Right lobe of liver (tissue), 5 donors: Measurements from ENCODE around the gene ALG1. TPM values are rescaled to one million over a fixed set of nuclear protein-coding genes. Genes with fewer than 3 reads are reported as not detected.

Source experiments
- total RNA-seq, 6 experiments: library from RNA; depleted of rRNA in 2 of 6; stranded (reverse); fragments of >200 nt in 2 of 6; fragmentation: NEBNext Ultra II Directional in 3 of 6; extraction: Animal tissue kit (Norgen Biotek cat#: 25700) in 3 of 6; gene quantifications; one replicate each; pipeline versions ENCODE4 v1.1.0 to v1.2.4, GENCODE V29; 2016 to 2023
- donor health status: DM: no; HTN: no; CAD: no.
- donor health status: DM: no; HTN: no; CAD: no.
- donor health status: DM: no; HTN: yes; CAD: no.
- donor health status: DM: no; HTN: yes; CAD: no.

ALG1 gene
- total RNA-seq, 6 experiments from 2014 or later = 16.0 to 28.0 (median 16.9) TPM

Other genes starting within 250 kb of the ALG1 start
- gene GLYR1, start 224.6 kb upstream of the ALG1 start, total RNA-seq = 10 to 100 TPM; 33.1 to 55.2 (median 51.2) TPM
- gene UBN1, start 224.4 kb upstream of the ALG1 start, total RNA-seq = 10 to 100 TPM; 12.0 to 18.6 (median 16.2) TPM
- gene PPL, start 134.7 kb upstream of the ALG1 start, total RNA-seq = 10 to 100 TPM in 4 of 6 experiments, 1 to 10 TPM in 2; 6.9 to 23.8 (median 14.4) TPM
- 1 to 10 TPM in 1 of 6 experiments, under 1 TPM in 4, not detected in 1; 0.09 to 1.1 (median 0.60) TPM for gene SEC14L5, start 113.5 kb upstream of the ALG1 start, total RNA-seq
- 10 to 100 TPM in 2 of 6 experiments, 1 to 10 TPM in 4; 6.6 to 22.1 (median 8.4) TPM for gene NAGPA, start 37.9 kb upstream of the ALG1 start, total RNA-seq
- not detected for gene C16orf89, start 5.9 kb upstream of the ALG1 start, total RNA-seq
- 10 to 100 TPM in 1 of 6 experiments, 1 to 10 TPM in 5; 6.0 to 10.8 (median 7.4) TPM for gene EEF2KMT, start 26.0 kb downstream of the ALG1 start, total RNA-seq